Mesothelial cell of epicardium (in vitro differentiated cells): ENCODE measurements around the gene GRHL1. TPM values are rescaled to one million over a fixed set of nuclear protein-coding genes. Genes with fewer than 3 reads are reported as not detected.
"Not testable (repeated sequence)": the region's sequence is repeated elsewhere in the genome, so short reads cannot be mapped to it uniquely, and the experiment has no call there.

Source experiments
- DNase-seq, 2 experiments: peaks; one replicate each; pipeline ENCODE4 v3.0.0; 2021; ENCODE audit warnings: low spot score in 2 of 2; ENCODE audit not compliant: unreplicated experiment in 2 of 2
- H3K27ac Mint-ChIP-seq: 2 replicates; pipeline ENCODE4 v1.8.0; 2021; ENCODE audit warnings: mixed read lengths
- H3K27me3 Mint-ChIP-seq: 2 replicates; pipeline ENCODE4 v1.8.0; 2021; ENCODE audit warnings: low read depth, mixed read lengths
- H3K36me3 Mint-ChIP-seq: 2 replicates; pipeline ENCODE4 v1.8.0; 2021; ENCODE audit warnings: mixed read lengths
- H3K4me1 Mint-ChIP-seq: 2 replicates; pipeline ENCODE4 v1.8.0; 2021; ENCODE audit warnings: mixed read lengths
- H3K4me3 Mint-ChIP-seq: 2 replicates; pipeline ENCODE4 v1.8.0; 2021; ENCODE audit warnings: mild to moderate bottlenecking, moderate library complexity, mixed read lengths
- H3K9me3 Mint-ChIP-seq: 2 replicates; pipeline ENCODE4 v1.8.0; 2021; ENCODE audit warnings: mixed read lengths
- CTCF ChIP-seq: fragments of 200-600 bp; sonication (generic); IDR thresholded peaks from one replicate; pipeline ENCODE4 v1.5.0; 2021; ENCODE audit warnings: antibody characterized with exemption; ENCODE audit not compliant: unreplicated experiment
- total RNA-seq: library from RNA; stranded (reverse); gene quantifications from 3 replicates; pipeline ENCODE4 v1.2.1, GENCODE V29; 2021

GRHL1 gene
- total RNA-seq, 1 donor from 2014 or later = 8.2 TPM

GRCh38 chr2:10008809-10009176, 57.3 kb downstream of the GRHL1 start:
- H3K27ac Mint-ChIP-seq = no peak overlapping the region
- H3K4me3 Mint-ChIP-seq = no peak overlapping the region
- H3K36me3 Mint-ChIP-seq = no peaks in the 10 kb centered on the region
- H3K4me1 Mint-ChIP-seq = peaks cover 14% of the 10 kb centered on the region
- no peaks in the 10 kb centered on the region for H3K9me3 Mint-ChIP-seq
- no peaks in the 10 kb centered on the region for H3K27me3 Mint-ChIP-seq
- no peak for DNase-seq
- no peak for TF ChIP-seq CTCF

GRCh38 chr2:10009271-10009810, 57.8 kb downstream of the GRHL1 start:
- no peak for DNase-seq

GRCh38 chr2:10009811-10010781, 58.6 kb downstream of the GRHL1 start:
- Mint-ChIP-seq H3K9me3 (no peaks in the 10 kb centered on the region), H3K27me3 (no peaks in the 10 kb centered on the region), H3K4me1 (peaks cover 14% of the 10 kb centered on the region), H3K4me3 (no peak overlapping the region), H3K36me3 (no peaks in the 10 kb centered on the region), H3K27ac (no peak overlapping the region)
- DNase-seq = no peak
- no peak for TF ChIP-seq CTCF

More at GRCh38 chr2:10009271-10009810, 57.8 kb downstream of the GRHL1 start:
- TF ChIP-seq CTCF = no peak
- Mint-ChIP-seq H3K4me1 (peaks cover 14% of the 10 kb centered on the region), H3K27ac (no peak overlapping the region), H3K4me3 (no peak overlapping the region), H3K9me3 (no peaks in the 10 kb centered on the region), H3K27me3 (no peaks in the 10 kb centered on the region), H3K36me3 (no peaks in the 10 kb centered on the region)

GRCh38 chr2:10010861-10011605, 59.5 kb downstream of the GRHL1 start:
- H3K4me3 Mint-ChIP-seq, H3K27ac Mint-ChIP-seq, DNase-seq, H3K9me3 Mint-ChIP-seq, H3K36me3 Mint-ChIP-seq, H3K27me3 Mint-ChIP-seq: not testable (repeated sequence)
- peaks cover 14% of the 10 kb centered on the region for H3K4me1 Mint-ChIP-seq

GRCh38 chr2:10011606-10012325, 60.3 kb downstream of the GRHL1 start:
- H3K36me3 Mint-ChIP-seq, H3K4me3 Mint-ChIP-seq, DNase-seq, H3K9me3 Mint-ChIP-seq, H3K27me3 Mint-ChIP-seq, H3K27ac Mint-ChIP-seq: not testable (repeated sequence)
- peaks cover 14% of the 10 kb centered on the region for H3K4me1 Mint-ChIP-seq

GRCh38 chr2:10012366-10012962, 61.0 kb downstream of the GRHL1 start:
- not testable (repeated sequence) for H3K9me3 Mint-ChIP-seq, H3K27me3 Mint-ChIP-seq, H3K27ac Mint-ChIP-seq, DNase-seq, H3K36me3 Mint-ChIP-seq, H3K4me3 Mint-ChIP-seq
- H3K4me1 Mint-ChIP-seq = peaks cover 13% of the 10 kb centered on the region
